HCT116 (cell line): ENCODE measurements around the gene DPPA4.

Experiments
- CTCF ChIP-seq, 3 experiments: fragments of 200-600 bp in 1 of 3; sonication (generic) in 1 of 3; IDR thresholded peaks in 2 of 3; conservative IDR thresholded peaks in 1 of 3; 2 replicates each; pipeline ENCODE4 v1.5.1; 2012 to 2017; ENCODE audit warnings: low read depth in 2 of 3, low read length in 2 of 3, antibody characterized with exemption in 1 of 3, borderline replicate concordance in 1 of 3, control low read depth in 1 of 3, mild to moderate bottlenecking in 1 of 3, mixed read lengths in 1 of 3, mixed run types in 1 of 3, moderate library complexity in 1 of 3; ENCODE audit not compliant: insufficient read depth in 1 of 3
- EZH2 ChIP-seq: fragments of 200-600 bp; sonication (generic); IDR thresholded peaks from 2 replicates; pipeline ENCODE4 v1.6.1; 2017; ENCODE audit warnings: antibody characterized with exemption, mixed run types
- EZH2phosphoT487 ChIP-seq: fragments of 200-600 bp; IDR thresholded peaks from 2 replicates; pipeline ENCODE4 v1.6.1; 2018; ENCODE audit warnings: antibody characterized with exemption, borderline replicate concordance
- SRF ChIP-seq: IDR thresholded peaks from 2 replicates; pipeline ENCODE4 v1.6.1; 2012; ENCODE audit warnings: low read depth
- ZNF274 ChIP-seq: fragments of 200-500 bp; sonication (Bioruptor generic); IDR thresholded peaks from 2 replicates; pipeline ENCODE4 v1.6.1; 2014; ENCODE audit warnings: mild to moderate bottlenecking, low read depth, low read length, inconsistent platforms
- TF ChIP-seq, protein P1 (sequence below): IDR thresholded peaks from 2 replicates; pipeline ENCODE4 v1.6.1; 2012

DNA sequence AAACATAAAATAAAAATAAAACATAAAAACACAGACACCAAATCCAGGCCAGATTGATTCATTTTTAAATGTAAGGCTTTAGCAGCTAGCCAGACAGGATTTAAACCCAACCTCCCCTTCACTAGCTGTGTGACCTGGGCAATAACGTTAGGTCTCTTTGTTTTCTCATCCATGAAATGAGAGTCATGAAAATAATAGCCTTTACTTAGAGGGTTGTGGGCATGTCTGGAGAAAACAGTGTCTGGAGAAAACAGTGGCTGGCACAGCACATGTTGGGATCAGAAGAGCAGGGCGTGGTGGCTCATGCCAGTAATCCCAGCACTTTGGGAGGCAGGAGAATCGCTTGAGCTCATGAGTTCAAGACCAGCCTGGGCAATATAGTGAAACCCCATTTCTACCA lies 1.9 kb upstream of the DPPA4 start:
- TF ChIP-seq CTCF (IDR thresholded peaks at IDR 0.05 in 2 of 3, conservative IDR thresholded peaks at IDR 0.05 in 1 of 3; ENCODE audit: borderline replicate concordance in 1 of 3, insufficient read depth in 1 of 3, low read depth in 2 of 3, low read length in 2 of 3) (no peak), SRF (no peak), EZH2phosphoT487 (no peak), EZH2 (no peak), ZNF274 (no peak)
- TF ChIP-seq, protein P1, sequence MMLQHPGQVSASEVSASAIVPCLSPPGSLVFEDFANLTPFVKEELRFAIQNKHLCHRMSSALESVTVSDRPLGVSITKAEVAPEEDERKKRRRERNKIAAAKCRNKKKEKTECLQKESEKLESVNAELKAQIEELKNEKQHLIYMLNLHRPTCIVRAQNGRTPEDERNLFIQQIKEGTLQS, result no peak
